HEK293T (cell line): ENCODE results near the gene TMEM248.
"Not testable (repeated sequence)": the region's sequence is repeated elsewhere in the genome, so short reads cannot be mapped to it uniquely, and the experiment has no call there.

Experiments
- CTCF ChIA-PET: fragments of 350-600 bp; formaldehyde crosslinking; extraction: SDS; loops from one replicate; lab custom pipeline; 2021; ENCODE audit warnings: antibody characterized with exemption, inconsistent platforms; lab: Yijun Ruan, JAX
- POLR2A ChIA-PET: fragments of 350-600 bp; formaldehyde crosslinking; extraction: SDS; loops from one replicate; lab custom pipeline; 2020; ENCODE audit warnings: antibody characterized with exemption, inconsistent platforms; lab: Yijun Ruan, JAX
- DNase-seq: peaks from one replicate; pipeline ENCODE4 v3.0.0; 2012; ENCODE audit warnings: mixed read lengths; ENCODE audit errors: extremely low spot score
- BHLHE40 ChIP-seq: fragments of 450-650 bp; IDR thresholded peaks from 2 replicates; pipeline ENCODE4 v1.6.1; 2016; ENCODE audit warnings: mild to moderate bottlenecking, moderate library complexity, borderline replicate concordance
- FOXK2 ChIP-seq: fragments of 450-650 bp; IDR thresholded peaks from 2 replicates; pipeline ENCODE4 v1.6.1; 2016; ENCODE audit warnings: mild to moderate bottlenecking
- TF ChIP-seq, protein P1 (sequence below): fragments of 450-650 bp; IDR thresholded peaks from 2 replicates; pipeline ENCODE4 v1.6.1; 2016

TMEM248 gene

DNA sequence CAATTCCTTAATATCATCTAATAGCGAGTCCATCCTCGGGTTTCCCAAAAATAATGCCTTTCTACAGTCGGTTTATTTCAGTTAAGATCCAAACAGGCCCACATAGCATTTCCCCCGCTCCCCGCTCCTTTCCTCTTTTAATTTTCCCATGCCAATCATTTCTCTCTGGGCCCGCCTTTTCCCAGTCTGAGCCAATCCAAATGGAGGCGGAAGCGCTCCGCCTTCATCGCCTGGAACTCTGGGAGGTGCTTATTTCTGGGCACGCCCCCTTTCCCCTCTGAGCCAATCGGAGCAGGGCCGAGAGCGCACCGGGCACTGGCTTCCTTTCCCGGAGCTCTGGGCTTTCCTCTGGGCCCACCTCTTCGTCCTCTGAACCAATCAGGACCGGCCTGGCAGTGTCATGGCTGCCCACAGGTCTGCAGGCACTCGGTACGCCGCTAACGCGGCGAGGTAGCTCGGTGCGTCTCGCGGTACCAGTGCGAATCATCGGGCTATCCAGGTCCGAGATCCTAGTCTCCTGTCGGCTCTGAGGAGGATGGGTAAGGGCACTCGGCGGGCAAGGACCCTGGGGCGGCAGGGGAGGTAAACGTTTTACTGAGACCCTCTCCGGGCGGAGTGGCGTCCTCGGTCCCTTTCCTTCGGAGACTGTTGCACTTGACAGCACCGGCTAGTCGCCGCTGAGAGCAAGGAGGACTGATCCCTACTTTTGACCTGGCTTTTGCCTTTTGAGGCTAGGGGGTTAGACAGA, 75.6 kb downstream of the TMEM248 start, which contains the start of gene TYW1:
TYW1 (plus strand) TSS at position 390 of the 748 bp plus-strand sequence; CDS start at position 536, 146 bp downstream.
- ChIA-PET POLR2A (interaction anchor here (0.7 to 0.8 kb wide), 2 partner anchors 152 to 257 kb away, joined by 3 read pairs; partner anchors contain the start of gene RABGEF1), CTCF (interaction anchor here (0.7 kb wide), 1 partner anchor 966 kb away, joined by 3 read pairs; no protein-coding TSS in a partner anchor)
- DNase-seq = peak; percentile 73
- TF ChIP-seq, protein P1, sequence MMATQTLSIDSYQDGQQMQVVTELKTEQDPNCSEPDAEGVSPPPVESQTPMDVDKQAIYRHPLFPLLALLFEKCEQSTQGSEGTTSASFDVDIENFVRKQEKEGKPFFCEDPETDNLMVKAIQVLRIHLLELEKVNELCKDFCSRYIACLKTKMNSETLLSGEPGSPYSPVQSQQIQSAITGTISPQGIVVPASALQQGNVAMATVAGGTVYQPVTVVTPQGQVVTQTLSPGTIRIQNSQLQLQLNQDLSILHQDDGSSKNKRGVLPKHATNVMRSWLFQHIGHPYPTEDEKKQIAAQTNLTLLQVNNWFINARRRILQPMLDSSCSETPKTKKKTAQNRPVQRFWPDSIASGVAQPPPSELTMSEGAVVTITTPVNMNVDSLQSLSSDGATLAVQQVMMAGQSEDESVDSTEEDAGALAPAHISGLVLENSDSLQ = peak; percentile 98

DNA sequence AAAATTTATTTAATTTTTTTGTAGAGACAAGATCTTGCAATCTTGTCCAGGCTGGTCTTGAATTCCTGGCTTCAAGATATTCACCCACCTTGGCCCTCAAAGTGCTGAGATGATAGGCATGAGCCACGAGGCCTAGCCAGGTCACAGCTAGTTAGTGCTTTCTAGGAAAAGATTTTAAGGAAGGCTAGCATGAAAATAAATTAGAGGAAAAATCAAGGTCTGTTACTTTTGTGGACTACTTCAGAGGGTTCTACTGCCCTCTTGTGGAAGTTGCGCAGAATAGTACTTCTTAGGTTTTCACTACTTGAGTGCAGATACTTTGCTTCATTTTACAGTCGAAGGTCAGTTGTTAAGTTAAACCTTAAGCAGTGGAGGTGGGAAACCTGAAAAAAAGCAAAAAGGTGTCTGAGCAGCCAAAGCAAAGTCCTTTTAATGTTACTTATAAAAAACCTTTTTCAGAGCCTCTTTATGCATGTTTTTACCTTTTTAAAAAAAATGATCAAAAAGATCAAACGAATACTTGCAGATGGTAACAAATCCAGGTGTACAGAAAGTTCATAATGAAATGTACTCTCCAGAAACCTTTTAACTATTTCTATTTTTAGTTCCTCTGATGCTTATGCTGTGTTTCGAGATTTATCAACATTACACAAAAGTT, 79.7 kb downstream of the TMEM248 start:
- POLR2A ChIA-PET, CTCF ChIA-PET, DNase-seq: not testable (repeated sequence)

DNA sequence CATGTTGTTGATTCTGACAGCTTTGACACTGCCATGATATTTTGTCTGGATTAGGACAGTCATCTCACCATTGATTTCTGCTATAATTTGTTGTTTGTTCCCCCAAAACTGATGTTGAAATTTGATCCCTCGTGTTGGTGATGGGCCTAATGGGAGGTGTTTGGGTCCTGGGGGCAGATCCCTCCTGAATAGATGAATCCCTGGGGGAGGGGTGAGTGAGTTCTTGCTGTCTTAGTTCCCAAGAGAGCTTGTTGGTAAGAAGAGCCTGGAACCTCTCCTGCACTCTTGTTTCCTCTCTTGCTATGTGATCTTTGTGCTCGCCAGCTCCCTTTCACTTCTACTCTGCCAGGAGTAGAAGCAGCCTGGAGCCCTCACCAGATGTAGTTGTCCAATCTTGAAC, 83.1 kb downstream of the TMEM248 start:
- CTCF ChIA-PET, POLR2A ChIA-PET, DNase-seq: not testable (repeated sequence)

DNA sequence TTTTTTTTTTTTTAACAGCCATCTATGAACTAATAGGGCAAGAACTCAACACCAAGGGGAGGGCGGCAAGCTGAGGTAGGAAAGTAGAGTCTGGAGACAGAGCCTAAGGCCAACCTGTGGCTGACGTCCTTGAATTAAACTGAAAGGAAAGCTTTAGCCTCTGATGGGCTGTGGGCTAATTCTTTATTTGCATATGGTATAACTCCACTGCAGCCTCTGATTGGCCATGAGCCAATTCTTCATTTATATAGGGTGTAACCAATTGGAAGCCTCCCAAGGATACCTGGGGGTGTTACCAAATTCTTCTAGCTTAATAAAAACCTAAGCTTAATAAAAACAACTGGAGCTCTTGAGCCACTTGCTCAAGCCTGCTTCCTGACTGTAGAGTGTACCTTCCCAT, 85.9 kb downstream of the TMEM248 start:
- ChIA-PET CTCF (no interaction called here), POLR2A (no interaction called here)
- no peak for DNase-seq
- TF ChIP-seq BHLHE40 (no peak), FOXK2 (no peak)
